ENCODE results near the gene ORAI2.

DNA sequence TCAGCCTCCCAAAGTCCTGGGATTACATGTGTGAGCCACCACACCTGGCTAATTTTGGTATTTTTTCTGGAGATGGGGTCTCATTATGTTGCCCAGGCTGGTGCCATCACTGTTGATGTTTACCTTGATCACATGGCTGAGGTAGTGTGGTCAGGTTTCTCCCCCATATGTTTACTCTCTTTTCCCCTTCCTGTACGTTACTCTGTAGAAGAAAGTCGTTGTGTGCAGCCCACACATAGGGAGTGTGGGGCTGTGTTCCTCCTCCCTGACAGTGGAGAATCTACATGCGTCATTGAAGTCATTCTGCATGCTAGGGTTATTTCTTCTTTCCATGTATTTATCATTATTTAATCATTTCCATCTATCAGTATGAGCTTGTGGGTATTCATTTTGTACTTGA, 16.3 kb upstream of the ORAI2 start:
- TF ChIP-seq CTCF (IDR thresholded peaks at IDR 0.05) = no peak
- no peak for TF ChIP-seq POLR2AphosphoS5 (IDR thresholded peaks at IDR 0.05; ENCODE audit: low read depth, low read length)
- no peak for TF ChIP-seq SIN3A (IDR thresholded peaks at IDR 0.05; ENCODE audit: borderline replicate concordance, insufficient read depth, low read depth, low read length)
